T-cell (primary cell): ENCODE measurements around the gene METRNL. TPM values are rescaled to one million over a fixed set of nuclear protein-coding genes. Genes with fewer than 3 reads are reported as not detected.

ENCODE experiments used
- ATAC-seq, 4 experiments: fragments of 200-7000 bp in 3 of 4; fragments of 150-1000 bp in 1 of 4; cut with Tn5 transposase; replicated peaks in 1 of 4; 1 replicate in 3 of 4; 2 replicates in 1 of 4; pipeline ENCODE4 v1.10.0; 2021; ENCODE audit warnings: moderate library complexity in 3 of 4, mild to moderate bottlenecking in 2 of 4, moderate number of reproducible peaks in 1 of 4
- CTCF ChIA-PET, 2 donors: fragments of 300-600 bp; sonication (Branson Sonifier 250); formaldehyde crosslinking; loops; one replicate each; lab custom pipeline; 2022; ENCODE audit warnings: antibody characterized with exemption in 2 of 2; lab: Charles Lee
- POLR2A ChIA-PET, 2 donors: fragments of 300-600 bp; sonication (Branson Sonifier 250); formaldehyde crosslinking; loops; one replicate each; lab custom pipeline; 2022; ENCODE audit warnings: antibody characterized with exemption in 2 of 2; lab: Charles Lee
- DNase-seq, 35 experiments: peaks; one replicate each; pipeline versions ENCODE4 v3.0.0 to v3.0.0-alpha.2; 2013 to 2023
- H3K27ac ChIP-seq: one replicate; pipeline ENCODE4 v1.5.1; 2013; ENCODE audit warnings: low read length
- H3K27me3 ChIP-seq, 2 experiments: replicated peaks in 1 of 2; 1 replicate in 1 of 2; 2 replicates in 1 of 2; pipeline versions ENCODE4 v1.6.1 to v1.7.0; 2013; ENCODE audit warnings: low read length in 1 of 2, mixed read lengths in 1 of 2; ENCODE audit not compliant: control insufficient read depth in 2 of 2, insufficient read depth in 2 of 2; ENCODE audit errors: extremely low read depth in 1 of 2
- H3K36me3 ChIP-seq, 2 donors: 1 replicate in 1 of 2; 2 replicates in 1 of 2; pipeline versions ENCODE4 v1.6.1 to v1.7.0; 2013; ENCODE audit warnings: low read length in 1 of 2; ENCODE audit not compliant: control insufficient read depth in 2 of 2, insufficient read depth in 1 of 2; ENCODE audit errors: extremely low read depth in 1 of 2
- H3K4me1 ChIP-seq, 2 experiments: 1 replicate in 1 of 2; 2 replicates in 1 of 2; pipeline versions ENCODE4 v1.6.1 to v1.7.0; 2013; ENCODE audit warnings: low read length in 2 of 2, mixed read lengths in 1 of 2; ENCODE audit not compliant: insufficient read depth in 2 of 2, control insufficient read depth in 1 of 2; ENCODE audit errors: extremely low read depth in 1 of 2
- H3K4me3 ChIP-seq, 2 donors: 1 replicate in 1 of 2; 2 replicates in 1 of 2; pipeline versions ENCODE4 v1.5.1 to v1.7.0; 2013; ENCODE audit warnings: mild to moderate bottlenecking in 2 of 2, low read length in 1 of 2, moderate library complexity in 1 of 2; ENCODE audit not compliant: control insufficient read depth in 1 of 2; ENCODE audit errors: extremely low read depth in 1 of 2
- H3K9me3 ChIP-seq: 2 replicates; pipeline ENCODE4 v1.7.0; 2013
- H3K27ac Mint-ChIP-seq, 2 donors: one replicate each; pipeline ENCODE4 v1.8.0; 2020 to 2021; ENCODE audit warnings: mild to moderate bottlenecking in 2 of 2, mixed read lengths in 2 of 2
- H3K27me3 Mint-ChIP-seq, 2 donors: one replicate each; pipeline ENCODE4 v1.8.0; 2021 to 2022; ENCODE audit warnings: mixed read lengths in 2 of 2
- H3K36me3 Mint-ChIP-seq: one replicate; pipeline ENCODE4 v1.8.0; 2021; ENCODE audit warnings: mixed read lengths
- H3K4me1 Mint-ChIP-seq, 3 donors: one replicate each; pipeline ENCODE4 v1.8.0; 2020 to 2022; ENCODE audit warnings: mixed read lengths in 3 of 3, mild to moderate bottlenecking in 1 of 3
- H3K4me3 Mint-ChIP-seq, 3 donors: one replicate each; pipeline ENCODE4 v1.8.0; 2020 to 2022; ENCODE audit warnings: mild to moderate bottlenecking in 3 of 3, mixed read lengths in 3 of 3, moderate library complexity in 3 of 3
- H3K9me3 Mint-ChIP-seq, 3 donors: one replicate each; pipeline ENCODE4 v1.8.0; 2020 to 2022; ENCODE audit warnings: mixed read lengths in 3 of 3
- WGBS: methylation state at CpG from one replicate; pipeline ENCODE4 v1.1.5; 2013; ENCODE audit warnings: missing lambda C conversion rate; ENCODE audit not compliant: insufficient coverage; 5-methylcytosine and 5-hydroxymethylcytosine counted together
- total RNA-seq, 35 experiments: library from RNA in 6 of 35; stranded (reverse) in 6 of 35; fragments of 120-200 nt in 1 of 35; gene quantifications; one replicate each; pipeline versions ENCODE4 v1.2.1 to v1.2.4 and lab custom pipeline; 2013 to 2026

METRNL gene
- total RNA-seq, 5 donors from 2014 or later (not counting 1 experiment from before 2014, with no cell fraction given): 7.0 to 50.8 (median 11.9) TPM

DNA sequence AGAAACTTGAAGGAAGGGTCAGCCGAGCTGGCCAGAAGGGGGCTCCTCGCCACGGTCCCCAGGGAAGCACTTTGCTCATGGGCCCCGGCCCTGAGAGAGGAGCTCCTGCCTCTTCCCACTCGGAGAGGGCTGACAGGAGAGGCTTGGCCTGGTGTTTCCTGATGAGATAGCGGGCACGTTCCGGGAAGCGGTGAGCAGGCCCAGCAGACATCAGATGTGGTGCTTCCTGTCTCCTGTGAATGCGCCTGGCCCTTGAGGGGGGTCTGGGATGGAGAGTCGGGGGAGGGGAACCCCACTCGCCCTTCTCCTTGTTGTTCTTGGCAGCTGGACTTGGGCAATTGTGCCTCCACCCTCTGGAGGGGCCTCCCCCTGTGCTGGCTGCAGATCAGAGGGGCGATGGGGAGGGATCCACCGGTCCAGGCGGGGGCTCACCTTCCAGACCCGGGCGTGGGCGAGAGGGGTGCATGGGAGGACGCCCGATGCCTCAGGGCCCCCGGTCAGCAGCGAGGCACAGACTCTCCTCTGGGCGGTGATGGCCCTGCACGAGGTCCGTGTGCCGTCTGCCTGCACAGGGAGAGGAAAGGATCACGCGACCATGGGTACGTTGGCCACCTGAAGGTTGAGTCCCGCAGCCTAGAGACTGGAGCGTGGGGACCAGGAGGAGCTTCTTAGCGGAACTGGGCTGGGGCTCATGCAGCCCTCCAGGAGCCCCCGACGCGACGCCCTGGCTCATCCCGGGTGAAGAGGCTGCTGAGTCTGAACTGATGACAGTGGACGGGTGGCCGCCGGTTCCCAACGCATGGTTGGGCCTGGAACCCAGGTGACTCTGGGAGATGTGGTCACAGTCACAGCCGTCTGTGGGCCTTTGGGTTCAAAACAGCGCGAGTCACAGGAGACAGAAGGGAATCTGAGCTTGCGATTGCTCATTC lies 25.4 kb downstream of the METRNL start:
- peaks cover 0 to 30% of the 10 kb centered on the region in 2 experiments for H3K4me1 ChIP-seq
- Mint-ChIP-seq H3K27ac (no peak overlapping the region), H3K4me1 (peaks cover 2 to 9% (median 8%) of the 10 kb centered on the region in 3 donors), H3K9me3 (no peaks in the 10 kb centered on the region), H3K27me3 (peaks cover 14 to 25% of the 10 kb centered on the region in 2 donors), H3K4me3 (no peak overlapping the region), H3K36me3 (no peaks in the 10 kb centered on the region)
- no peaks in the 10 kb centered on the region for H3K36me3 ChIP-seq
- no peak for DNase-seq
- H3K27me3 ChIP-seq: peaks cover 0 to 52% of the 10 kb centered on the region in 2 experiments
- ChIA-PET POLR2A (no interaction called here), CTCF (no interaction called here)
- WGBS: 86% methylated on average over 42 of the region's 45 CpGs
- no peak for ATAC-seq
- H3K9me3 ChIP-seq: no peaks in the 10 kb centered on the region
- H3K4me3 ChIP-seq: no peak overlapping the region
- no peak overlapping the region for H3K27ac ChIP-seq

DNA sequence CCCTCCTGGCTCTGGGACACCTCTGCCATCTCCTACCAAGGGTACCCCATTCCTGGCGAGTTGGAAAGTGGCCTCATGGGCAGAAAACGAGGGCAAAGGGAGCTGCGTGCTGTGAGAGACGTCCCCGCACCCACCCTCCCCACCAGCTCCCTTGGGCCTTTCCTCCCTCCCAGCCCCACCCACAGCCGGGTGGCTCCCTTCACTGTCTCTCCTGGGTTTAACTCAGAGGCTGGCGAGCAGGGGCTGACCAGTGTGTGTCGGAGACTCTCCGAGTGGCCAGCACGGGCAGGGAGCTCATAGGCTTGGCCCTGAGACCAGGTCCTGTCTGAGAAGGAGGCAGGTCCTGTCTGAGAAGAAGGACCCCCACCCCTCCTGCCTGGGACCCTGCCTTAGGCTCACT lies 26.1 kb downstream of the METRNL start:
- WGBS: 62% methylated on average over 2 of the region's 10 CpGs
- Mint-ChIP-seq H3K36me3 (no peaks in the 10 kb centered on the region), H3K4me1 (peaks cover 2 to 9% (median 3%) of the 10 kb centered on the region in 3 donors), H3K27ac (no peak overlapping the region), H3K27me3 (peaks cover 12 to 25% of the 10 kb centered on the region in 2 donors), H3K4me3 (no peak overlapping the region), H3K9me3 (no peaks in the 10 kb centered on the region)
- CTCF ChIA-PET: no interaction called here
- Histone ChIP-seq H3K27me3 (peaks cover 0 to 48% of the 10 kb centered on the region in 2 experiments), H3K9me3 (no peaks in the 10 kb centered on the region), H3K36me3 (no peaks in the 10 kb centered on the region), H3K4me3 (no peak overlapping the region), H3K4me1 (peaks cover 0 to 24% of the 10 kb centered on the region in 2 experiments), H3K27ac (no peak overlapping the region)
- POLR2A ChIA-PET: no interaction called here
- DNase-seq: no peak
- no peak for ATAC-seq

DNA sequence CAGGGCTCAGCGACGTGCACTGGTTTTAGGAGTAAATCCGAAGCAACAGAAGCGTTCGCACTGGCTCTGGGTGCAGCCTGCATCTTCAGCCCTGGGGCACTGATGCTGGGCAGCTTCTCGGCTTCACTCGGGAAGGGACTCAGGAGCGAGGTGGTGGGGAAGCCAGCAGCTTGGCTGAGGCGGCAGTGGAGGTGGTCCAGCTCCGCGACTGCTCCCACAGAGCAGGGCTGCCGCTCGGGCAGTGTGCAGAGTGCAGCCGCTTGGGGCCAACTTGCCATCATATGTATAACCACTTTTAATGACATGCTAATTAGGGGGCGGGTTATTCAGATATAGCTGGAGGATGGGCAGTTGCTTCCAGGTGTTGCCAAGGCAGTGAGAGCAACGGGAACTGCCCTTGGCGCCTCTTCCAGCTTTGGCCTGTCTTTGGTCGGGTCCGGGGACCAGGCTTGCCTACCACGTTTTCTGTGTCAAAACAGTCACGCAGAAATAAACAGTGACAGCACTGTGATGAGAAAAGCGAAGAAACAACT lies 26.7 kb downstream of the METRNL start:
- Mint-ChIP-seq H3K9me3 (no peaks in the 10 kb centered on the region), H3K36me3 (no peaks in the 10 kb centered on the region), H3K4me1 (peaks cover 0 to 5% (median 3%) of the 10 kb centered on the region in 3 donors), H3K27ac (no peak overlapping the region), H3K4me3 (no peak overlapping the region), H3K27me3 (peaks cover 12 to 29% of the 10 kb centered on the region in 2 donors)
- Histone ChIP-seq H3K36me3 (no peaks in the 10 kb centered on the region), H3K4me3 (no peak overlapping the region), H3K27me3 (peaks cover 0 to 48% of the 10 kb centered on the region in 2 experiments), H3K9me3 (no peaks in the 10 kb centered on the region), H3K27ac (no peak overlapping the region), H3K4me1 (peaks cover 0 to 19% of the 10 kb centered on the region in 2 experiments)
- ChIA-PET CTCF (no interaction called here), POLR2A (no interaction called here)
- 86% methylated on average over 15 of the region's 22 CpGs for WGBS
- DNase-seq: no peak
- ATAC-seq: no peak

DNA sequence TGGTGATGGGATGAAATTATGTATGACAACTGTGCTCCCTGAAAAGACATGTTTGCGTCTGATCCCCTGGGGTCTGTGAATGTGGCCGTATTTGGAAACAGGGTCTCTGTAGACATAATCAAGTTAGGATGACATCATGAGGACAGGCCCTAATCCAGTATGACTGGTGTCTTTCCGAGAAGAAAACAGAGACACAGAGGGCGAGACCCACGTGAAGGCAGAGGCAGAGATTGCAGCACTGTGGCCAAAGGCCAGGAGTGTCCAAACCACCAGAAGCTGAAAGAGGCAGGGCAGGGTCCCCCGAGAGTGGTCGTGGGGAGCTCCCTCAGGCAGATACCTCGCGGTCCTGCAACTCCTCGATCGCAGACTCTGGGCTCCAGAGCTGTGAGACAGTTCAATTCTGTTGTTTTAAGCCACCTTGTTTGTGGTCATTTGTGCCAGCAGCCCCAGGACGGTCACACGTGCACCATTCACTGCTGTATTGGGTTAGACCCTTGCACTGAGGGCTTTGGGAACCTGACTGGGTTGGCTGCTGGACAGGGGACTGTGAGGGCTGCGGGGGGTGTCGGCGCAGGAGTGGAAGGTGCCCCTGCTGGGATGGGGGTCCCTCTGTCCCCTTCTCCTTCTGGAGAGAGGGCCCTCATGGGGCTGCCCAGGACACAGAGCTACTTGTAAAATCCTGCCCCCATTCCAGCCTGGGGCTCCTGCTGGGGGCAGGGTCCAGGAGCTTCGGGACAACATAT lies 27.7 kb downstream of the METRNL start:
- DNase-seq (no peak), ATAC-seq (no peak)
- ChIA-PET POLR2A (no interaction called here), CTCF (no interaction called here)
- peaks cover 0 to 48% of the 10 kb centered on the region in 2 experiments for H3K27me3 ChIP-seq
- Mint-ChIP-seq H3K9me3 (no peaks in the 10 kb centered on the region), H3K4me1 (no peaks in the 10 kb centered on the region), H3K27me3 (peaks cover 9 to 28% of the 10 kb centered on the region in 2 donors), H3K36me3 (no peaks in the 10 kb centered on the region), H3K27ac (no peak overlapping the region), H3K4me3 (no peak overlapping the region)
- WGBS: 77% methylated on average over 13 of the region's 17 CpGs
- no peak overlapping the region for H3K27ac ChIP-seq
- H3K4me3 ChIP-seq: no peak overlapping the region
- H3K9me3 ChIP-seq: no peaks in the 10 kb centered on the region
- no peaks in the 10 kb centered on the region for H3K36me3 ChIP-seq
- peaks cover 0 to 11% of the 10 kb centered on the region in 2 experiments for H3K4me1 ChIP-seq

DNA sequence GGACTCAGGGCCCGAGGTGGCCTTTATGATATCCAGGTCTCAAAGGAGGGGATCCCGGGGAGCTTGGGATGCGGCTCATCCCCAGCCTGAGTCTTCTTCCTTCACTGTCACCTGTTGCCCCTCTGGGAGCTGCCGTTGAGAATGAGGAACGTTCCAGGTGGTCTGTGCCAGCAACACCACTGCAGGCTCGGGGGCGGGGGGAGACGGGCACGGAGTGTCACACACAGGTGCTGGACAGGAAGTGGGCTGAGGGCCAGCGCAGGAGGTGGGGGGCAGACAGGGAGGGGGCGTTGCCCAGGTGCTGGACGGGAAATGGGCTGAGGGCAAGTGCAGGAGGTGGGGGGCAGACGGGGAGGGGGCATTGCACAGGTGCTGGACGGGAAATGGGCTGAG lies 28.2 kb downstream of the METRNL start:
- Mint-ChIP-seq H3K4me1 (no peaks in the 10 kb centered on the region), H3K36me3 (no peaks in the 10 kb centered on the region), H3K27ac (no peak overlapping the region), H3K27me3 (peaks cover 9 to 28% of the 10 kb centered on the region in 2 donors), H3K4me3 (no peak overlapping the region), H3K9me3 (no peaks in the 10 kb centered on the region)
- no peak for DNase-seq
- WGBS: 32% methylated on average over 12 of the region's 14 CpGs
- CTCF ChIA-PET: no interaction called here
- Histone ChIP-seq H3K9me3 (no peaks in the 10 kb centered on the region), H3K36me3 (no peaks in the 10 kb centered on the region), H3K4me1 (peaks cover 0 to 11% of the 10 kb centered on the region in 2 experiments), H3K27ac (no peak overlapping the region), H3K27me3 (peaks cover 0 to 45% of the 10 kb centered on the region in 2 experiments), H3K4me3 (no peak overlapping the region)
- POLR2A ChIA-PET: no interaction called here
- ATAC-seq: no peak

DNA sequence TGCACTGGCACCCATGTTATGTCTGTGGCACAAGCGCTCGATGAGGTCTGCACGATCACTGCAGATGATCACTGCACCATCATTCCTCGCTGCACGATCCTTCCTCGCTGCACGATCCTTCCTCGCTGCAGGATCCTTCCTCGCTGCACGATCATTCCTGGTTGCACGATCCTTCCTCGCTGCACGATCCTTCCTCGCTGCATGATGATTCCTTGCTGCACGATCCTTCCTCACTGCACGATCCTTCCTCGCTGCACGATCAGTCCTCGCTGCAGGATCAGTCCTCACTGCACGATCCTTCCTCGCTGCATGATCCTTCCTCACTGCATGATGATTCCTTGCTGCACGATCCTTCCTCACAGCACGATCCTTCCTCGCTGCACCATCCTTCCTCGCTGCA lies 29.3 kb downstream of the METRNL start:
- no peak for DNase-seq
- Mint-ChIP-seq H3K9me3 (no peaks in the 10 kb centered on the region), H3K36me3 (no peaks in the 10 kb centered on the region), H3K4me1 (no peaks in the 10 kb centered on the region), H3K27me3 (peaks cover 9 to 28% of the 10 kb centered on the region in 2 donors), H3K4me3 (no peak overlapping the region), H3K27ac (no peak overlapping the region)
- no peak for ATAC-seq
- H3K9me3 ChIP-seq: no peaks in the 10 kb centered on the region
- H3K36me3 ChIP-seq: no peaks in the 10 kb centered on the region
- H3K4me3 ChIP-seq: no peak overlapping the region
- CTCF ChIA-PET: no interaction called here
- H3K27me3 ChIP-seq: peaks cover 0 to 49% of the 10 kb centered on the region in 2 experiments
- POLR2A ChIA-PET: no interaction called here
- no peak overlapping the region for H3K27ac ChIP-seq
- WGBS: 91% methylated on average over 24 of the region's 25 CpGs
- H3K4me1 ChIP-seq: peaks cover 0 to 3% of the 10 kb centered on the region in 2 experiments
